Stimulated activated naive CD4-positive, alpha-beta T cell treated with Interleukin-2 at 50 U/mL for 16 hours (primary cell): ENCODE results near the gene IGF2R.
"Not testable (repeated sequence)": the region's sequence is repeated elsewhere in the genome, so short reads cannot be mapped to it uniquely, and the experiment has no call there.

Experiments
- DNase-seq: peaks from one replicate; lab custom pipeline; 2025; lab: John Stamatoyannopoulos, UW

IGF2R gene

GRCh38 chr6:160122744-160123143, 153.9 kb downstream of the IGF2R start:
- DNase-seq = no peak

GRCh38 chr6:160124007-160124406, 155.1 kb downstream of the IGF2R start:
- no peak for DNase-seq

DNA sequence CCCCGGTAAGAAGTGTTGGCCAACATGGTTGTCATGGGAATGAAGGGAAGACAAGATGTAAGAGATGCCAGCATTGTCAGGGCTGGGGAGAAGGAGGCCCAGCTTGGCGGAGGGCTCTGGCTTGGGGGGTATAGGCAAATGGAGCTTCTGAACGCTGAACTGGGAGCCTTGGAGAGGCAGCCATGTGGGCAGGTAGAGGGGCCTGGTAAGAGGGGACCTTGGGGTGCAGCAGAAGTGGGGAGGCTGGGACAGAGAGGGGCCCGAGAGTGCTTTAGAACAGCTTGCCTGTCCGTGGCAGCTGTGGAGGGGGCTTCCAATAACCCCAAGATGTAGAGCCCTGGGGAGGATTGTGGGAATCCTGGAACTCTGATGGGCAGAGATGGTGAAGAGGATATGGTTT, 155.7 kb downstream of the IGF2R start:
- DNase-seq = no peak

DNA sequence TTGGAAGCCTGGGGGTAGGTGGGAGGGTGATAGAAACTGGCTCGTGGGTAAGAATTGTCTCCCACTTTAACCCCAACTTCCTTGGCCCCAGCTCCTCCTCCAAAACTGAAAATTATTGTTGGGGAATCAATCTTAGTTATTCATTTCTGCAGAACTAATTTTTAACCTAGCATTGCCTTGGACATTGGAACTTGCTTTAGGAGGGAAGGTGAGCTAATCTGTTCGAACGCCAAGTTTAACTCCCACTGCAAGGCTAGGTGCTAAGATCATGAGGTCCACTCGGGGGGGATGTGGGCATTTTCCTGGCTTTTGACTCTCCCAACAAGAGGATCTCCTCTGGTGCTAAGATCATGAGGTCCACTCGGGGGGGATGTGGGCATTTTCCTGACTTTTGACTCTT, 156.2 kb downstream of the IGF2R start:
- not testable (repeated sequence) for DNase-seq

GRCh38 chr6:160127270-160128124, 158.6 kb downstream of the IGF2R start:
- no peak for DNase-seq

GRCh38 chr6:160128125-160128683, 159.3 kb downstream of the IGF2R start:
- DNase-seq = no peak

DNA sequence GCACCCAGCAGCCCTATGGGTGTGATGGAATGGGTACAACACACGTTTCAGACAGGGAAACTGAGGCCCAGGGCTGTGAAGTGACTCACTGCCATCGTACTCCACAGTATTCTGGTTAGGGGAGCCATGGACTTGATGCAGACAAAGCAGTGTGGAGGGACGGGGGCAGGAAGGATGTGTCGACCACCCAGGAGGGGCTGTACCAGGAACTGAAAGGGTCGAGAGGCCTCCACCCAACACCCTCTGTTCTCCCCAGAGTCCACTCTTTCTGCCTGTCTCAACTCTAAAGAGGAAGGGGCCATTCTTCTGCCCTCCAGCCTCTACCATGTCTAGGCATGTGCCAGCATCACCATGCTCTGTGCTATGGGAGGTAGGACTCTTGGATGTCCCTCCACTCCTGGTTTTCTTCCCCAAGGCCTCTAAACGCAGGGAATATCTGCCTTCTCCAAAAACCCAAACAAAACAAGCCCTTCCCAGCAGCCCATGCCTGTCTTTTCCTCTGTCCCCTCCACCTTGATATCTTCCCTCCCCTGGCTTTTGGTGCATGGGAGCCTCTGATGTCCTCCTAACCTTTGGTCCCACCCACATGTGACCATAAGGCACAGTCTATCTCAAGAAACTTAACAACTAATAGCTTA, 160.1 kb downstream of the IGF2R start:
- DNase-seq = no peak

DNA sequence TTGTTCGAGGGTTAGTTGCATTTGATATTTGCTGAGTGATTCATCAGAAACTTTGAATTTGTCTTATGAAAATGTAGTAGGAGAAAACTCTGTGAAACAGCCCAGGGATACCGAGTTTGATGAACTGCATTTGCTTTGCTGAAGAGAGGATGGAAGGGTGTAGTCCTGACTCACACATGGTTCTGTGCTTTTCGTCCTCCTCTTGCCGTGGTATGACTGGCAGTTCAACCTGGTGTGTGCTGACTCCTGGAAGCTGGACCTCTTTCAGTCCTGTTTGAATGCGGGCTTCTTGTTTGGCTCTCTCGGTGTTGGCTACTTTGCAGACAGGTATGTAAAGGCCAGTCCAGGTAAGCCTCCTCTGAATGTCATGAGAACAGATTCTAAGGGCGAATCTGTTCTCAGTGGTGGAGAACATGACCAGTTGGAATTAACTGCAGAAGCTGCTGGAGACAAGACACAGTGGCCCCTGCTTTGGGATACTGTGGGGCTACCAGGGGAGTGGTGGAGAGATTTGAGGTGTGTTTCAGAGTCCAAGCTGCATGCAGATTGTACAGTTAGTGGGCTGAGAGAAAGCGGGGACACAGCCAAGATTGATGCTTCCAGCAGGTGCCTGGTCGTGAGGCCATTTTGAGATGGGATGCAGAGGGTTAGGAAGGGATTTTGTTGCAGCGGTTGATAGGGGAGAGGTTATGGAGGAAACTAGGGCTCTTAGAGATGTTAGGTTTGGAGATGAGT, 161.2 kb downstream of the IGF2R start:
- DNase-seq = no peak

- no peak for DNase-seq
Observed at GRCh38 chr6:160130729-160131484, 162.0 kb downstream of the IGF2R start.

DNA sequence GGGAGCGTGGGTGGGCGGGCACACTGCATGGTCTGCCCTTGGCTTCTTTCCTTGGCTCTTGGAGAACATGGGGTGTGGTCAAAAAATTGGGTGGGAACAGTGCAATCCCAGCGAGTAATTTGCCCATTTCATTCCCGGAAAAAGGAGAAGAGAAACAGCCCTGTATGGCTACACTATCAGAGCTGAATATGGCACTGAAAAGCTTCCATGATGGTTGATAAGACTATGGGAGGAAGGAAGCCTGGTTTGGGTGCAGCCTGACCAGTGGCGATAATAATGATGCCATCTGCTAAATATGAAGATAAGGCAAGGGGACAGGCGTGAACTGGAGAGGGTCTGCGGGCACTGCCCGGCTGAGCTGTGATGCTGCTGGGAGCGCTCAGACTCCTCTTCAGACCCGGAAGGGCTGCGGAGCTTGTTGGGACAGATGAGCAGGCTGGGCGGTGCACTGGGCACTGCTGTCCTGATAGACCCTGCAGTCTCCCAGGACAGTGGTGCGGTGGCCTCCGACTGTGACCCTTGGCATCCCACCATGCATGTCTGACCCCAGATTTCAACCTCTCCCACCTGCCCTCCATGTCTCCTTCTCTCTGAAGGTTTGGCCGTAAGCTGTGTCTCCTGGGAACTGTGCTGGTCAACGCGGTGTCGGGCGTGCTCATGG, 162.9 kb downstream of the IGF2R start:
- no peak for DNase-seq

GRCh38 chr6:160132297-160132637, 163.4 kb downstream of the IGF2R start:
- no peak for DNase-seq

DNA sequence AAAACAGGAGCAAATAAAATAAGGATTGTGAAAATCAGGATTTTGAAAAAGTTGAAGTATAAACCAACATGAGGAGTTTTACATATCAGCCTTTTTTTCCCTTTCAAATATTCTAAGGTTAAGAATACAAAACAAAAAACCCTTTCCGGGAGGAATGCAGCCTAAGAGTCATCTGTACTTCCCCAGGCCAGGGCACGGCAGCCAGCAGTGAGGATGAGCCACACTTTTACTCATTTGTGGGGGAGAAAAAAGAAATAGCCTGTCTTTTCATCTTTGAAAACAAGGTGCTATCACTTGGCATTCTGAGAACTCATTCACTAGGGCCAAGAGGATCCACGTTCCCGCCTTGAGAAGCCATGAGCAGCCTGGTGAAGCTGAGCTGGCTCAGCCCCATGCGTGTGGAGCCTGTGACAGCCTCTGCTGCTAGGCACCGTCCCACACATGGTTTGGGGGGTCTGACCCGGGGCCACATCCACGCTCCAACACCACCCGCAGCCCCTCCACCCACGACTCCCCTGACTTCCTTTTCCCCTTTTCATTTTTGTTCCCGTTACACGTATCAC, 164.0 kb downstream of the IGF2R start:
- no peak for DNase-seq

- DNase-seq = no peak
Observed at GRCh38 chr6:160133441-160134336, 164.8 kb downstream of the IGF2R start.

DNA sequence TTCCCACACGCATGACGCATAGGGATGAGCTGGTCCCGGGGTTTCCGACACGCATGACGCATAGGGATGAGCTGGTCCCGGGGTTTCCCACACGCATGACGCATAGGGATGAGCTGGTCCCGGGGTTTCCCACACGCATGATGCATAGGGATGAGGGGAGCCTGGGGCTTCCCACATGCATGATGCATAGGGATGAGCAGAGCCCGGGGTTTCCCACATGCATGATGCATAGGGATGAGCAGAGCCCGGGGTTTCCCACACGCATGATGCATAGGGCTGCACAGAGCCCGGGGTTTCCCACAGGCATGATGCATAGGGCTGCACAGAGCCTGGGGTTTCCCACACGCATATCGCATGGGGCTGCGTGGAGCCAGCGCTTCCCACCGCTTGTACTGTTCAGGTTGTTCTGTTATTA, 165.5 kb downstream of the IGF2R start:
- peak; percentile 23 for DNase-seq

DNA sequence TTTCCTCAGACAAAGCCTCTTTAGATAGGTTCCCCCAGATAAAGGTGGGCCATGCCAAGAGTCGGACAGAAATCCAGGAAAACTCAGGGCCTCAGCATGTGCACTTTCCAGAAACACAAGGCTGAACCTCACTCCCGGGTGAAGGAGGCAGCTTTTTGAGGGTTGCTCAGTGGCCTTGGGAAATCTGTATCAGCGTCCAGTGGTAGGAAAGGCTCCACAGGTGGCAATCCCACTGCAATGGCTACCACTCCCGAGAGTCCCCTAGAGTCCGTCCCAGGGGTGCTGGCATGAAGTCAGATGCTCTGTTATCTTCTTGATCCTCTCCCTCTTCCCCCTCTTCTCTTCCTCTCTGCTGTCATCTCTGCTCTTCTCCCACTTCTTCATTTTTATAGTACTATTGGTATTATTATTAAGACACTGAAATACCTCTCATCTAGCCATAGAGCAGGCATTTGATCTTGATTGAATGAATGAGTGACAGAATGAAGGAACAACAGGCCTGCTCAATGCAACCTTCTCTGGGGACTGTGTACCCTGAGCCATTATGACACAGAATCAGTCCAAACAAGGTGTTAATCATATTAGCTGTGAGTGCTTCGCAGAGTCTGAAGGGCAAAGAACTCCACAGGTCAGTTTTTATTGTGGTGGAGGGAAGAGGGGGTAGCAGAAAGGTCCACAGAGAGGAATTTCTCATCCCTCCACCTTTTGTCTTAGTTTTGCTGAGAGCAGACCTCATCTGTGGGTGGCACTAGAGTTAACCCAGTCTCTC, 166.1 kb downstream of the IGF2R start:
- no peak for DNase-seq

- no peak for DNase-seq
Observed at GRCh38 chr6:160135907-160136655, 167.2 kb downstream of the IGF2R start.

DNA sequence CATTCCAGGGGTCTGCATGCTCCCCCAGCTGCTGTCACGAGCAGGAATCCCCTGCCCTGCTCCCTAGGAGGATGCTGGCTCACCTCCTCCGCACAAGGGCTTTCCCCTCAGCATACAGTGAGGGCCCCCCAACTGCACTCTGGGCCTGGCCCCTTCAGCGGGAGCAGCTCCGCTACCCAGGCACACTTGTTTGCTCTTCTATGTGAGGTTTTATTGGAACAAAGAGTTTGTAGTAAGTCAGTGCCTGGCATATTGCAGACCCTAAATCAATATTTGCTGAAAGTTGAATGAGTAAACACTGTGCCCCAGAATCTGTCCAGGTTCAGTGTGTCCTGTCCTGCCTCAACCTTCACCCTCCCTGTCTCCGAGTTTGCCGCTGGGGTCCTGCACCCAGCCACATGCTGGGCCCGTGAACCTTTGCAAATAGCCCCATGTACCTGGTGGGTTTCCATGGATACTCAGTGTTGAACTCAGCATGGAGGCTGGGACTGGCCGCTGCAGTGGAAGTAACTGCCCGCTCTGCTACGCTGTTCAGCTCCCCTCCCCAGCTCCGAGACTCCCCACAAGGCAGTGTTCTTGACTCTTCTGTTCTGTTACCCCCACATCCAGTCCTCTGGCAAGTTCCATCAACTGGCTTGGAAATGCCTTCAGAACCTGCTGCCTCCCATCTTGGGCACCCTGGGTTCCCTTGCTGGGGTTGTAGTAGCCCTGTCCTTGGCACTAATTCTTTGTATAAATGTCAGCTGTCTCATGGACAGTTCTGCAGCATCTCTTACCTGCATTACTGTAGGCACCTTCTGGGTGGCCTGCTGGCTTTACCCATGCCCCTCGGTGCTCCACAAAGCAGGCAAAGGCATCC, 168.5 kb downstream of the IGF2R start:
- no peak for DNase-seq
